T-cell (primary cell): ENCODE results near the gene ARPC3. TPM values are rescaled to one million over a fixed set of nuclear protein-coding genes. Genes with fewer than 3 reads are reported as not detected.
"Not testable (repeated sequence)": the region's sequence is repeated elsewhere in the genome, so short reads cannot be mapped to it uniquely, and the experiment has no call there.

Experiments used
- ATAC-seq, 4 experiments: fragments of 200-7000 bp in 3 of 4; fragments of 150-1000 bp in 1 of 4; cut with Tn5 transposase; replicated peaks in 1 of 4; 1 replicate in 3 of 4; 2 replicates in 1 of 4; pipeline ENCODE4 v1.10.0; 2021; ENCODE audit warnings: moderate library complexity in 3 of 4, mild to moderate bottlenecking in 2 of 4, moderate number of reproducible peaks in 1 of 4
- CTCF ChIA-PET, 2 donors: fragments of 300-600 bp; sonication (Branson Sonifier 250); formaldehyde crosslinking; loops; one replicate each; lab custom pipeline; 2022; ENCODE audit warnings: antibody characterized with exemption in 2 of 2; lab: Charles Lee
- POLR2A ChIA-PET, 2 donors: fragments of 300-600 bp; sonication (Branson Sonifier 250); formaldehyde crosslinking; loops; one replicate each; lab custom pipeline; 2022; ENCODE audit warnings: antibody characterized with exemption in 2 of 2; lab: Charles Lee
- DNase-seq, 35 experiments: peaks; one replicate each; pipeline versions ENCODE4 v3.0.0 to v3.0.0-alpha.2; 2013 to 2023
- H3K27ac ChIP-seq: one replicate; pipeline ENCODE4 v1.5.1; 2013; ENCODE audit warnings: low read length
- H3K27me3 ChIP-seq, 2 experiments: replicated peaks in 1 of 2; 1 replicate in 1 of 2; 2 replicates in 1 of 2; pipeline versions ENCODE4 v1.6.1 to v1.7.0; 2013; ENCODE audit warnings: low read length in 1 of 2, mixed read lengths in 1 of 2; ENCODE audit not compliant: control insufficient read depth in 2 of 2, insufficient read depth in 2 of 2; ENCODE audit errors: extremely low read depth in 1 of 2
- H3K36me3 ChIP-seq, 2 donors: 1 replicate in 1 of 2; 2 replicates in 1 of 2; pipeline versions ENCODE4 v1.6.1 to v1.7.0; 2013; ENCODE audit warnings: low read length in 1 of 2; ENCODE audit not compliant: control insufficient read depth in 2 of 2, insufficient read depth in 1 of 2; ENCODE audit errors: extremely low read depth in 1 of 2
- H3K4me1 ChIP-seq, 2 experiments: 1 replicate in 1 of 2; 2 replicates in 1 of 2; pipeline versions ENCODE4 v1.6.1 to v1.7.0; 2013; ENCODE audit warnings: low read length in 2 of 2, mixed read lengths in 1 of 2; ENCODE audit not compliant: insufficient read depth in 2 of 2, control insufficient read depth in 1 of 2; ENCODE audit errors: extremely low read depth in 1 of 2
- H3K4me3 ChIP-seq, 2 donors: 1 replicate in 1 of 2; 2 replicates in 1 of 2; pipeline versions ENCODE4 v1.5.1 to v1.7.0; 2013; ENCODE audit warnings: mild to moderate bottlenecking in 2 of 2, low read length in 1 of 2, moderate library complexity in 1 of 2; ENCODE audit not compliant: control insufficient read depth in 1 of 2; ENCODE audit errors: extremely low read depth in 1 of 2
- H3K9me3 ChIP-seq: 2 replicates; pipeline ENCODE4 v1.7.0; 2013
- H3K27ac Mint-ChIP-seq, 2 donors: one replicate each; pipeline ENCODE4 v1.8.0; 2020 to 2021; ENCODE audit warnings: mild to moderate bottlenecking in 2 of 2, mixed read lengths in 2 of 2
- H3K27me3 Mint-ChIP-seq, 2 donors: one replicate each; pipeline ENCODE4 v1.8.0; 2021 to 2022; ENCODE audit warnings: mixed read lengths in 2 of 2
- H3K36me3 Mint-ChIP-seq: one replicate; pipeline ENCODE4 v1.8.0; 2021; ENCODE audit warnings: mixed read lengths
- H3K4me1 Mint-ChIP-seq, 3 donors: one replicate each; pipeline ENCODE4 v1.8.0; 2020 to 2022; ENCODE audit warnings: mixed read lengths in 3 of 3, mild to moderate bottlenecking in 1 of 3
- H3K4me3 Mint-ChIP-seq, 3 donors: one replicate each; pipeline ENCODE4 v1.8.0; 2020 to 2022; ENCODE audit warnings: mild to moderate bottlenecking in 3 of 3, mixed read lengths in 3 of 3, moderate library complexity in 3 of 3
- H3K9me3 Mint-ChIP-seq, 3 donors: one replicate each; pipeline ENCODE4 v1.8.0; 2020 to 2022; ENCODE audit warnings: mixed read lengths in 3 of 3
- WGBS: methylation state at CpG from one replicate; pipeline ENCODE4 v1.1.5; 2013; ENCODE audit warnings: missing lambda C conversion rate; ENCODE audit not compliant: insufficient coverage; 5-methylcytosine and 5-hydroxymethylcytosine counted together
- total RNA-seq, 35 experiments: library from RNA in 6 of 35; stranded (reverse) in 6 of 35; fragments of 120-200 nt in 1 of 35; gene quantifications; one replicate each; pipeline versions ENCODE4 v1.2.1 to v1.2.4 and lab custom pipeline; 2013 to 2026

ARPC3 gene
- total RNA-seq, 5 donors from 2014 or later (not counting 1 experiment from before 2014, with no cell fraction given) = 177 to 204 (median 191) TPM

DNA sequence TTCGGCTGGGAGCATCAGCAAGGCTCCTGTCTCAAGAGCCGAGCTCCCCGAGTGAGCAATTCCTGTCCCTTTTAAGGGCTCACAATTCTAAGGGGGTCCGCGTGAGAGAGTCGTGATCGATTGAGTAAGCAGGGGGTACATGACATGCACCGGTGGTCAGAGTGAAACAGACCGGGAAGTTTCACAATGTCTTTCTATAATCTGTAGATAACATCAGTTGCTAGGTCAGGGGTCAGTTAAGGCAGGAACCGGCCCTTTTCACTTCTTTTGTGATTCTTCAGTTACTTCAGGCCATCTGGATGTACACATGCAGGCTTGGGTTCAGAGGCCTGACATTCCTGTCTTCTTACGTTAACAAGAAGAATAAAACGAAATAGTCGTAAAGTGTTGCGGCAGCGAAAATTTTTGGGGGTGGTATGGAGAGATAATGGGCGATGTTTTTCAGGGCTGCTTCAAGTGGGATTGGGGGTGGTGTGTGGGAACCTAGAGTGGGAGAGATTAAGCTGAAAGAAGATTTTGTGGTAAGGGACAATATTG lies 44.9 kb downstream of the ARPC3 start:
- not testable (repeated sequence) for H3K27me3 ChIP-seq, H3K27ac Mint-ChIP-seq, H3K27me3 Mint-ChIP-seq, H3K36me3 ChIP-seq, H3K9me3 Mint-ChIP-seq, DNase-seq, ATAC-seq, H3K9me3 ChIP-seq, H3K4me3 Mint-ChIP-seq, H3K36me3 Mint-ChIP-seq, H3K4me3 ChIP-seq, H3K27ac ChIP-seq
- ChIA-PET CTCF (interaction anchor here in 1 of 2 donors (0.6 to 1.1 kb wide), 4 partner anchors 12 to 98 kb away, joined by 3 to 8 read pairs (median 4); no protein-coding TSS in a partner anchor), POLR2A (interaction anchor here in 1 of 2 donors (0.6 kb wide), 1 partner anchor 189 kb away, joined by 3 read pairs; no protein-coding TSS in a partner anchor)
- WGBS = 96% methylated on average over 11 of the region's 16 CpGs
- H3K4me1 ChIP-seq = peaks cover 8 to 26% of the 10 kb centered on the region in 2 experiments
- H3K4me1 Mint-ChIP-seq = peaks cover 29 to 38% (median 30%) of the 10 kb centered on the region in 3 donors

DNA sequence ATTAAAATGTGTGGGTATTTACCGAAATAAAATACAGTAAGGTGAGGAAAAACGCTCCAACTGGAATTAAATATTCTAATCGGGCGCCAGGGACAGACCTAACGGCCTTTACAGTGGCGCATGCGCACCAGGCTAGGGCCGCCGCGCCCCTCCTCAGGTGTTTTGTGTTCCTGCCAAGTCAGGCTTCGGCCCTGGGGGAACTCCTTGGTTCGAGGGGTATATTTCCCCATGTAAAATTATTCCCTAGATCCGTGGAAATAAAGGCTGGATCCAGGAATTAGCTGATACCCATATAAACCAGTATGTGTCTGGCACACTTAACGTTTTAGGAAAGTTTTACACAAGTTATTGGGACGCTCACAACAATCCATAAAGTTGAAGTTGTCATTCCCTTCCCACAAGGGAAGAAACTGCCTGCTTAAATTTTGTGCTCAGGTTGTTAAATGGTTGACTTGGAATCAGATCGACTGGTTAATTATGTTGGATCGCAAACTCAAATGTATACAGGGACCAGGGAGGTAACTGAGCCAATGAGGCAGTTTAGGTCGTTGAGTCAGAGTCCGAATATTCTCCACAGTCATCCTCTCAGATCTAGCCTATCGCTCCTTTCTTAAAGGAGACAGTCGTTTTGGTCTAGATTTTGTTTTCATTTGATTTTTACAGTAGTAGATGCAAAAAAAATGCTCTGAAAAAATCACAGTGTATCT lies 46.0 kb downstream of the ARPC3 start:
- H3K36me3 ChIP-seq = peaks cover 5 to 14% of the 10 kb centered on the region in 2 donors
- H3K4me1 Mint-ChIP-seq = peaks cover 37 to 44% (median 39%) of the 10 kb centered on the region in 3 donors
- ATAC-seq (peak; percentile 67 to 73 (median 70)), DNase-seq (peak; percentile 52 to 90 (median 70))
- H3K27ac Mint-ChIP-seq = peak overlapping the region; percentile 99 to 100
- H3K9me3 Mint-ChIP-seq = no peaks in the 10 kb centered on the region
- H3K27me3 ChIP-seq = no peaks in the 10 kb centered on the region
- H3K36me3 Mint-ChIP-seq = peaks cover 11% of the 10 kb centered on the region
- H3K27ac ChIP-seq = peak overlapping the region; percentile 79
- peak overlapping the region; percentile 81 to 94 for H3K4me3 ChIP-seq
- H3K27me3 Mint-ChIP-seq = no peaks in the 10 kb centered on the region
- H3K4me3 Mint-ChIP-seq = peak overlapping the region in 2 of 3 donors; percentile 98 to 99
- peaks cover 8 to 26% of the 10 kb centered on the region in 2 experiments for H3K4me1 ChIP-seq
- no peaks in the 10 kb centered on the region for H3K9me3 ChIP-seq
- CTCF ChIA-PET = interaction anchor here (0.5 to 1.7 kb wide), 6 partner anchors 27 to 422 kb away, joined by 3 to 10 read pairs (median 4); no protein-coding TSS in a partner anchor
- POLR2A ChIA-PET = interaction anchor here in 1 of 2 donors (0.6 kb wide), 1 partner anchor 190 kb away, joined by 3 read pairs; no protein-coding TSS in a partner anchor
- 10% methylated on average over 10 of the region's 21 CpGs for WGBS

DNA sequence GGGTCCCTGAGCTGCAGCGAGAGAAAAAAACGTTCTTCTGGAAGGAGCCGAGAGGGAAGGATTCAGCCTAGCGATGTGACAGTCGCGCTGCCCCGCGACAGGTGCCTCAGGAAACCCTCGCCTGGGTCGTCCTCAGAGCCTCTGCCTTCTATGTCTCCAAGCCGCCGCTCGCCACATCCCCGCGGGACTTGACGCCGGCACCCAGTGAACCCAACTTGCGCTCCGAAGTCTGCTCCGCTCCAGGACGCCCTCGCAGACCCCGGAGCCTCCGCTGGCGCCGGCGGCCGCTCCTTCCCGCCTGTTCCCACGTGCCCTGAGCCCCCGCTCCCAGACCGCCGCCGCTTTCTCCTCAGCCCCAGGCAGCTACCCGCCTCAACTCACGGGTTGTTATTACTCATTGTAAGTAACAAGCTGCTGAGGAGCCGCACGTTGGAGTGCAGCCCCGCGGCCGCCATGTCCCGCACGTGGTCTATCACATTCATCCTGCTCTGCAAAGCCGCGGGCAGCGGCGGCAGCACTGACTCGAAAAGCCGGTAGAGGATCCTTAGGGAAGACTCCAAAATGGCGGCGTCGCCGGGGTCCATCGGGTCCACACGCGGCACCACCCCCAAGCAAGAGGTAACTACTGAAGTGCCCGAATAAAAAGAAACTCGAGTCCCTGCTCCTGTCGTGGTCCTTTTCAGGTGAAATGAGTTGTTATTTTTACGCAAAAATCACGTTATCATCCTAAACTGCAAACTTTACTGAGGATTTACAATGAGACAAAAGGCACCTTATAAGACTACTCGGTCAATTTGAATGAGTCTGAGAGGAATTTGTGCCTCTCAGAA lies 46.8 kb downstream of the ARPC3 start, which contains the start of gene ANAPC7:
Gene ANAPC7, minus strand, starts transcription at position 563 of the 830 bp plus-strand sequence. Its CDS starts 81 bp downstream, at position 482.
- Histone ChIP-seq H3K4me3 (peak within 1 kb of the TSS; percentile 81 to 94), H3K4me1 (peaks cover 8 to 26% of the 10 kb centered on the region in 2 experiments), H3K27ac (peak within 1 kb of the TSS; percentile 79), H3K36me3 (peaks cover 5 to 14% of the 10 kb centered on the region in 2 donors), H3K27me3 (no peaks in the 10 kb centered on the region), H3K9me3 (no peaks in the 10 kb centered on the region)
- peaks cover 11% of the 10 kb centered on the region for H3K36me3 Mint-ChIP-seq
- peak within 1 kb of the TSS in 2 of 3 donors; percentile 98 to 99 for H3K4me3 Mint-ChIP-seq
- peak; percentile 89 to 95 (median 92) for ATAC-seq
- no peaks in the 10 kb centered on the region for H3K27me3 Mint-ChIP-seq
- no peaks in the 10 kb centered on the region for H3K9me3 Mint-ChIP-seq
- POLR2A ChIA-PET = no interaction called here
- WGBS = under 1% methylated on average over 54 of the region's 62 CpGs
- peak; percentile 68 to 91 (median 82) for DNase-seq
- CTCF ChIA-PET = interaction anchor here (0.5 to 1.7 kb wide), 3 partner anchors 28 to 423 kb away, joined by 3 to 10 read pairs (median 4); no protein-coding TSS in a partner anchor
- peak within 1 kb of the TSS; percentile 99 to 100 for H3K27ac Mint-ChIP-seq
- H3K4me1 Mint-ChIP-seq = peaks cover 37 to 44% (median 42%) of the 10 kb centered on the region in 3 donors

Other genes starting within 250 kb of the ARPC3 start
- 10 to 100 TPM; 82.0 to 88.2 (median 82.8) TPM for gene ATP2A2, start 169.1 kb downstream of the ARPC3 start, total RNA-seq
- gene ANAPC7, start 46.6 kb downstream of the ARPC3 start, total RNA-seq = 10 to 100 TPM; 40.8 to 60.4 (median 57.6) TPM
- gene GPN3, start 17.9 kb upstream of the ARPC3 start, total RNA-seq = 10 to 100 TPM in 3 of 5 donors, 1 to 10 TPM in 2; 6.3 to 19.1 (median 13.4) TPM
- 10 to 100 TPM in 3 of 5 donors, 1 to 10 TPM in 2; 6.3 to 16.5 (median 13.2) TPM for gene FAM216A, start 18.5 kb upstream of the ARPC3 start, total RNA-seq
- gene VPS29, start 51.8 kb upstream of the ARPC3 start, total RNA-seq = 100 to 1,000 TPM in 1 of 5 donors, 10 to 100 TPM in 4; 79.0 to 109 (median 95.4) TPM
- 1 to 10 TPM in 1 of 5 donors, under 1 TPM in 3, not detected in 1; 0.18 to 1.6 (median 0.74) TPM for gene RAD9B, start 52.0 kb upstream of the ARPC3 start, total RNA-seq
- gene PPTC7, start 133.0 kb upstream of the ARPC3 start, total RNA-seq = 10 to 100 TPM; 36.0 to 38.1 (median 36.6) TPM
- 10 to 100 TPM in 3 of 5 donors, 1 to 10 TPM in 2; 8.8 to 14.1 (median 11.5) TPM for gene TCTN1, start 163.8 kb upstream of the ARPC3 start, total RNA-seq
- gene HVCN1, start 238.8 kb upstream of the ARPC3 start, total RNA-seq = 10 to 100 TPM in 3 of 5 donors, 1 to 10 TPM in 2; 5.6 to 18.7 (median 14.2) TPM